NCI-H187 treated with DMSO at 0.1 percent for 48 hours (cell line): ENCODE data around the gene ERGIC1.
"Not testable (repeated sequence)": the region's sequence is repeated elsewhere in the genome, so short reads cannot be mapped to it uniquely, and the experiment has no call there.

Source experiments
- DNase-seq: peaks from one replicate; lab custom pipeline; 2025; lab: John Stamatoyannopoulos, UW

ERGIC1 gene

GRCh38 chr5:172847584-172847983 is 13.5 kb downstream of the ERGIC1 start:
- not testable (repeated sequence) for DNase-seq

- no peak for DNase-seq
Measured at GRCh38 chr5:172848419-172848818, 14.4 kb downstream of the ERGIC1 start.

- DNase-seq = no peak
Measured at GRCh38 chr5:172849606-172850453, 15.8 kb downstream of the ERGIC1 start.

- DNase-seq = no peak
Measured at GRCh38 chr5:172850454-172850797, 16.4 kb downstream of the ERGIC1 start.

- DNase-seq = not testable (repeated sequence)
Measured at GRCh38 chr5:172851254-172851653, 17.2 kb downstream of the ERGIC1 start.

- DNase-seq = no peak
Measured at GRCh38 chr5:172852490-172853354, 18.7 kb downstream of the ERGIC1 start.

GRCh38 chr5:172853355-172853975 is 19.4 kb downstream of the ERGIC1 start:
- no peak for DNase-seq

GRCh38 chr5:172854451-172854871 is 20.4 kb downstream of the ERGIC1 start:
- no peak for DNase-seq

- no peak for DNase-seq
Measured at GRCh38 chr5:172854971-172855370, 20.9 kb downstream of the ERGIC1 start.

- no peak for DNase-seq
Measured at GRCh38 chr5:172855597-172856292, 21.7 kb downstream of the ERGIC1 start.

GRCh38 chr5:172856336-172856735 is 22.3 kb downstream of the ERGIC1 start:
- DNase-seq = no peak

GRCh38 chr5:172857982-172858381 is 23.9 kb downstream of the ERGIC1 start:
- DNase-seq = no peak

- DNase-seq = no peak
Measured at GRCh38 chr5:172858511-172858989, 24.5 kb downstream of the ERGIC1 start.

GRCh38 chr5:172858990-172859811 is 25.1 kb downstream of the ERGIC1 start:
- no peak for DNase-seq

- DNase-seq = no peak
Measured at GRCh38 chr5:172859966-172860365, 25.9 kb downstream of the ERGIC1 start.

GRCh38 chr5:172860520-172861443 is 26.7 kb downstream of the ERGIC1 start:
- no peak for DNase-seq

- no peak for DNase-seq
Measured at GRCh38 chr5:172861461-172861860, 27.4 kb downstream of the ERGIC1 start.

GRCh38 chr5:172862165-172862801 is 28.2 kb downstream of the ERGIC1 start:
- DNase-seq = no peak

- DNase-seq = not testable (repeated sequence)
Measured at GRCh38 chr5:172864171-172864570, 30.1 kb downstream of the ERGIC1 start.
